ENCODE results near the gene RBPJ.
A peak's percentile ranks its signal among the peaks of the same experiment; 100 is the strongest.

The RBPJ gene

DNA sequence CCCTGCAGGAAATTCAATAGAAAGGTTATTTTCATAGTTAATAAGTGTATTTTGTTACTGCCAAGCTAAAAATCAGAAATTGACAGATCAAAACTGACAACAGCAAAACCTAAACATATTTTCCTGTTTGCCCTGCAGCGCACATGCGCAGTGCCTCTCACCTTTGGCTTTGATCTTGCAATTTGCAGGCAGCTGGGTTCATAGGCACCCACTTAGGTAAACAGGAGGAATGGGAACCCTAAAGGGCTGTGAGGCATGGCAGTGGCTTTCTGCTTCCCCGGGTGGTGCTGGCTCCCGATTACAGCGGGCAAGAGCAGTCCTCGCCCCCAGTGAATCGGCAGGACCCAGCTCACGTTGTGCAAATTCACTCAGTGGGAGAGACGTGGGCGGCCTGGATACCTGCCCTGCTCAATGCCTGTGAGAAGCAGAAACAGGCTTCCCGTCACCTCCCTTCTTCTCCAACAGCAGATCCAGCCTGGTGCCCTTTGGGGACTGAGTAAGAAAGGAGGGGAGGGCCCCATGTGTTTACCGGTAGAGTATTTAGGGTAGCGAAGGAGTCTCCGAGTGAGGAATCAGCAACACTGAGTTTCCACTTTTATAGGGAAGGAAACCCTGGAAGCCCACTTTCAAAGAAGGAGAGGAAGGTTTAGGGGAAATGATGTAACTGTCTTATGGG, 143.7 kb downstream of the RBPJ start:
- no peak for DNase-seq

DNA sequence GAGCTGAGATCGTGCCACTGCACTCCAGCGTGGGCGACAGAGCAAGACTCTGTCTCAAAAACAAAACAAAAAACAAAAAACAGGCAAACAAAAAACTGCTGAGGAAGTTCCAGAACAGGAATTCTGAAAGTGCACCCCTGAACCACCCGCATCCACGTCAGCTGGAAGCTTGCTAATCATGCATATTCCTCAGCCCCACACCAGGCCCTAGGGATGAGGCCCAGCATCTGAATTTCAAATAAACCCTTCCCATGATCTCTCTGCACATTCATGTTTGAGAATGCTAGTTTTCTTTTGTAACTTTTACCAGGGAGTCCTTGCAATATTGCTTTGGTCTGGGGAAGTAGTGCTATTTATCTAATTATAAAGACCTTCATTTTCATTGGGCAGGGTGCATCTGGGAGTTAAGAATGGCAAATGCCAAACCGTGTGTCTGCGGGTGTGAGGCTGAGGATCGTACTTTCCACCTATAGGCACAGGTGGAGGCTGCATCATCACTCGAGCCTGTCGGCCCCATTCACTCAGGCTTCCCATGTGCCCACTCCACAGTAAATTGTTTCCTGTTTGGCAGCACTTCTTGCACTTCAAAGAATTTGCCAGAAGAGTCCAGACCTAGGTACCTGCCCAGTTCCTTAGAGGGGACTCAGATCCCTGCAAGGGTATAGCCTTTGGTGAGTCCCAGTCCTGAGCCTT, 145.9 kb downstream of the RBPJ start:
- DNase-seq, result no peak

DNA sequence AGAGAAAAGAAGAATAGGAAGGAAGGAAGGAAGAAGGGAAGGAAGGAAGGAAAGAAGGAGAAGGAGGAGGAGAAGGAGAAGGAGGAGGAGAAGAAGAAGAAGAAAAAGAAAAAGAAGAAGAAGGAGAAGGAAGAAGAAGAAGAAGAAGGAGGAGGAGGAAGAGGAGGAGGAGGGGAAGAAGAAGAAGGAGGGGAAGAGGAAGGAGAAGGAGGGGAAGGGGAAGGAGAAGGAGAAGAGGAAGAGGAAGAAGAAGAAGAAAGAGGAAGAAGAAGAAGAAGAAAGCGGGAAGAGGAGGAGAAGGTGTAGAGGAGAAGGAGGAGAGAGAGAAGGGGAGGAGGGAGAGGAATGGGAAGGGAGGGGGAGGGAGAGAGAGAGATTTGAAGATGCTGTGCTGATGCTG, 146.9 kb downstream of the RBPJ start:
- no peak for DNase-seq

DNA sequence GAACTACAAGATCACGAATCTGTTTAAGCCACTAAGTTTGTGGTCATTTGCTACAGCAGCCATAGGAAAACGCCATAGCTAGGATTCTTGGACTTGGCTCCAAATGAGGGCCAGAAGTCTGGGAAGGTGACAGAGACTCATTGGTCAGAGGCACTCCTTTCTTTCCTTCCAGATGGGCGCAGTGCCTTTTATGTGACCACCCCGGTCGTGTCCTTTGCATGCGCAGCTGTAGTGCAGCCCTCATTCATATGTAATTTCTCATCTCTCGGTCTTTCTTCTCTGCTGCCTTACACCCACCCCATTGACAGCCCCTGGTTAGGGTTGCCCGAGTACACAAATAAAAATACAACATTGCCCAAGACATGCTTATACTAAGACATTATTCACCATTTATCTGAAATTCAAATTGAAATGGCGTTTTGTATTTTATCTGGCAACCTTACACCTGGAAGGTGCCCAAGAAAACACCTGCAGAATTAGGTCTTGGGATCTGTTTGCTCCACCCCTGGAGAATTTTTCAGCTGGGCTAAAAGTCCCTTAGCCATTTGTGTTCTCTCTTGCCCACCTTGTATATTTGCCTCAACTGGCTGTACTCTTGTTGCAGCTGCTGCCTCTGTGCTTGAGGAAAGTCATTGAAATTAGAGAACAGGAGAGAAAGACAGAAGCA, 147.6 kb downstream of the RBPJ start:
- DNase-seq, result no peak

DNA sequence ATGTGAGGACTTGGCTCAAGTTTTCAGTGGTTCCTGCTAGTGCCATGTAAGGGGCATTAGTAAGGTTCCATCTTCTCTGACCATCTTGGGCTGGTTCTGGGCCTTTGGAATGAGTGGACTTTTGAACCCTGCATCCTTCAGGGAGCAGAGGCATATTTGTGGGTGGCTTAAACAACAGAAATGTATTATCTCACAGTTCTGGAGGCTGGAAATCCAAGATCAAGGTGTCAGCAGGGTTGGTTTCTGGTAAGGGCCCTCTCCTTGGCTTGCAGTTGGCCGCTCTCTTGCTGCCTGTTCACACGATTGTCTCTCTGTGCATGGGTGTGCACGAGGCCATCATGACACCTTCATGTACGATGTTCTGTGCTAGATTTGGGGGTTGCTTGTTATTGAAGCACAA, 148.2 kb downstream of the RBPJ start:
- no peak for DNase-seq

DNA sequence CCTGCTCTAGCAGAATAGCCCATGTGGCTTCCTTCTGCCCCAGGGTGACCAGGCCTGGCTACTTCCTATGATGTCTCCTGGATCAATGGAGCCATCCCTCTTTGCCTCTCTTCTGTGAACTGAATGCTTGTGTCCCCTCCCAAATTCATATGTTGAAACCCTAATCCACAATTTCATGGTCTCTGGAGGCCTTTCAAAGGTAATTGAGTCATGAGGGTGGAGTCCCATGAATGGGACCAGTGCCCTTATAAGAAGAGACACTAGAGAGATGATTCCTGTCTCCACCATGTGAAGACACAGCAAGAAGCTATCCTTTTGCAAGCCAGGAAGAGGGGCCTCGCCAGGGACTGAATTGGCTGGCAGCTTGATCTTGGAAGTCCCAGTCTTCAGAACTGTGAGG, 151.1 kb downstream of the RBPJ start:
- DNase-seq, result no peak

DNA sequence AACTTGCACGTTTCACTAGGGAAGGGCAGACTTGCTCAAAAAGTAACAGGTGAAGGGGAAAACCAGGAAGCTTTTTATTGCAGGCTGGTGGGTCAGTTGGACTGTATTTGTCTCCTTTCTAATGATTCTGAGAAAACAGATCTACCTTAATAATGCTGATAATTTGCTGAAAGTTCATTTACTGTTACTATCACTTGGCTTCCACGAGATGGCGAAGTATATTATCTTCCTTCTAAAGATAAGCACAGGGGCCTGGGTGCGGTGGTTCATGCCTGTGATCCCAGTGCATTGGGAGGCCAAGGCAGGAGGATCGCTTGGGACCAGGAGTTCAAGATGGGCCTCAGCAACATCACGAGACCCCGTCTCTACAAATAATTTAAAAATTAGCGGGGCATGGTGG, 153.1 kb downstream of the RBPJ start:
- DNase-seq, result no peak

DNA sequence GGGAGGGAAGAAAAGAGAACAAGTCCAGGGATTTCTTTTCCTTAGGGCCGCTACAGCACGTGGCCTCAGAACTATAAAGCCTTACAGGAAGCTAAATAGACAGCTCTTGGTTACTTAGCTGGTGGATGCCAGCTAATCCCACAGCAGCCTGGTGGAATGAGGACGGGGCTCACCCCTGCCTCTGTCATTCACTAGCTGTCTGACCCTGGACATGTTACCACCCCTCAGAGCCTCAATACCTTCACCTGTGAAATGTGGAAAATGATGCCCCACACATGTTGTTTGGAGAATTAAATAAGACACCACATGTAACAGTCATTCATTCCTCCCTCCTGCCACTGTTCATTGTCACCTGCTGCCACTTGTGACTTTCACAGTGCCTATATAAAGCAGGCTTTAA, 153.7 kb downstream of the RBPJ start:
- DNase-seq, result no peak

DNA sequence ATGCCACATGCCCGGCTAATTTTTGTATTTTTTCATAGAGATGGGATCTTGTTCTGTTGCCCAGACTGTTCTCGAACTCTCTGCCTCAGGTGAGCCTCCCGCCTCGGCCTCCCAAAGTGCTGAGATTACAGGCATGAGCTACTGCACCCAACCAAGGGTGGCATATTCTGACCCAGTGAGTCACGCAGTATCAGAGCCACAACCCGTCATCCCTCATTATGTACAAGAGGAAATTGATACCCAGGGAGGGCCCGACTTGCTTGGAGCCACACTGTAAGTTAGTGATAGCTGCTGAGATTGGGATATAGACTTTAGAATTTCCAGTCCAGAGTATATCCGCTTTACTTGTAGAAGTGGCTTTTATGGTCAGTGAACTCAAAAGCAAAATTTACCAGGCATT, 154.9 kb downstream of the RBPJ start:
- DNase-seq, result no peak

DNA sequence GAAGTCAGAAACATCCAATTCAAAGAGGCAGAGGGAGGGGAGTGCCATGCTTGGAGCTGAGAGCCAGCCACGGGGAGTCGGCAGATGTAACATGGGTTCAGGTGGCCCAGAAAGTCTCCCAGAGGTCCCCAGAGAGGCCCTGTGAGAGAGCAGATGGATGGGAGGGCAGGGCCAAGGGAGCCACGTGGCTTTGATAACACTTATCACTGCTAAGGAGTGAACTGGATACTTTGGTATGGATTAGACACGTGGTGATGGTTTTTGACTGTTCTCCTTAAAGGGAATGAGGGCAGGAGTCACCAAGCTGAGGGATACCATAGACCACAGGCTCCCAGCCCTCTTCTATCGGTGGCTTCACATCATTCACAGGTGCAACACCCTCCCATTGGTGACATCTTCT, 155.7 kb downstream of the RBPJ start:
- DNase-seq, result no peak

DNA sequence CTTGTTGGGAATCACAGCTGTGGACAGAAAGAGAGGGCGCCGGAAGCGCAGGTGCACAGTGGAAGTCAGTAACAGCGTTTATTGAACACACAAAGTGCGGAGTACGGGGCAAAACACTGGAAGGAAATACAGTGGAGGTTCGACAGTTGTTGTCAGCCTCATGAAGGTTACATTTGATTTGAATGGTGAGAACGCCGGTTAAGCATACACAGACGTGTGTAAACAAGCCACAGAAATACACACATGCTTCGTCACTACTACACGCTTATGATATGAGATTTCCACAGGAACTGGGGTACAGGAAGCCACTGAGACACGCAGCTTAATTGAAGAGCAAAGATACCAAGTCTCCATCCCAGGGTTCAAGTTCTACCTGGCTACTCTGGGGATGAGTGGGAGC, 157.5 kb downstream of the RBPJ start:
- no peak for DNase-seq

DNA sequence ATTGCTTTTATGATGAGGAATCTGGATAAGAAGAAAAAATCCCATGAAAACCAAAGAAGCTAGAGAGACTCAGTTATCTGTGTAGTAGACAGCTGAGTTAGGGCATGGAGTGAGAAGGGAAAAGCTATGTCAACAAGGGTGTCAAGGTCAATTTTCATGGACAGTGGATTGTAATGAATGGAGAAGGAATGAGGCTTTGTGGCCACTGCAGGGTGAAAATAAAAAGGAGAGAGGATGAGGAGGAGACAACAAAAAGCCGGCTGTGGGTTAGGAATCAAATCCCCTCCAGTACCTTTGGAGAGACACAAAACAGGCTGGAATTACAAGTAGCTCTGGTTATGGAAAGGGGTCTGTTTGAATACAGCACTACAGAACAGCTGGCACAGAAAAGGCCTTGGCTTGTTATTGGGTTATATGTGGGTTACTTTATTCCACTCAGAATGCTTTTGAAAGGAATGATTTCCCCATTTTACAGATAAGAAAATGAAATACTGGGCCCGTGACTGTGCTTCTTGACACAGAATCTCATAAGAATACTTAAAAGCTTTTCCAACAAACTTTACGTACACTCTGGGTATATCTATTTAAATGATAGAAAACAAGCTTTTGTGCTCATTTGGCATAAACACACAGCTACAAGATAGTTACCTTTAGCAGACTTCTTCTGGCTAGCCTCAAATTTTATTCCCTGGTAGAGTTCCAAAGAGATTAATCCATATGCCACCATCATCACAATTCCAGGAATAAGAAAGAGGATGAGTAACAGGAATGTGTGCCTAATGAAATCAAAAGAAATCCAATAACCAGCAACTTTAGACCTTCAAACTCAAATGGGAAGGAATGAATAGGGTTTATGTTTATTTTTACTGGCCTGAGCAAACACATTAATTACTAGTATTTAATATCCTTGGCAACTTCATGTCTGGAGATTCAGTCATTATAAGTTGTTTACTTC, 162.0 kb downstream of the RBPJ start:
- no peak for DNase-seq

DNA sequence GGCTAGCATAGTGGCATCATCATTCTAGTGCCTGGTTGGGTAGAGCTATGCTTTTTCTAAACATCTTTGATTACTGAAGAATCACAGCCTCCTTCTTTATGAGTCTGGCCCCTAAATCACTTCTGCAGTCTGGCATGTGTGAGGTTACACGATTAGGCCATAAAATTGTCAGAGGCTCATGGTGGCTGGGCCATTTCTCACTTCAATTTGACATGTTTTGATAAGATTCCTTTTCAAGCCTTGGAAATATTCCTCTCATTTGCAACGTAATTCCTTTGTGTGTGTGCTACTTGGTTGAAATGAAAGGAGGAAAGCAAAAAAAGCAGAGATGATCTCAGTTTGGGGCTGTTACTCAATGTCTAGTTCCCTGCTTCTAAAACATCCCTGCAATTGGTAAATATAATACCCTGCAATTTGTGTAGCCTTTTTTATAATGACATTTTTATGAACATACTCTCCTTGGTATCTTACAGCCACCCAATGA, 163.3 kb downstream of the RBPJ start:
- DNase-seq, result peak; percentile 40

DNA sequence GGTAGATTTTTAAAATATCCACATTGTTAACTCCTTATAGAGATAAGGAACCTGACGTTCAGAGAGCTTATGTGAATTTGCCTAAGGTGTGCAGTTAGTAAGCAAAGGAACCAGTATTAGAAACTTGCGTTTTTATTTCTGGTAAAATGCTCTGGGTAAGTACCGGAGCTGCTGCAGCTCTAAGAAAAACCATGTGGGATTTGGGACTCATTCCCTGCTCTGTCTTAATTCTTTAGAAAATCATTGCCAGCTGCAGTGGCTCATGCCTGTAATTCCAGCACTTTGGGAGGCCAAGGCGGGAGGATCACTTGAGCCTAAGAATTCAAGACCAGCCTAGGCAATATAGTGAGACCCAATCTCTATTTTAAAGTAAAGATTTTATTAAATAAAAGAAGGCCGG, 163.7 kb downstream of the RBPJ start:
- DNase-seq, result no peak
